Activated CD4-positive, alpha-beta T cell treated with anti-CD3 and anti-CD28 coated beads for 24 hours (primary cell): Measurements from ENCODE around the gene DDX24.
"Not testable (repeated sequence)": the region's sequence is repeated elsewhere in the genome, so short reads cannot be mapped to it uniquely, and the experiment has no call there.

Experiments used
- DNase-seq, 2 donors: peaks; one replicate each; pipeline ENCODE4 v3.0.0-alpha.2; 2020; ENCODE audit warnings: low read depth in 2 of 2

The DDX24 gene

DNA sequence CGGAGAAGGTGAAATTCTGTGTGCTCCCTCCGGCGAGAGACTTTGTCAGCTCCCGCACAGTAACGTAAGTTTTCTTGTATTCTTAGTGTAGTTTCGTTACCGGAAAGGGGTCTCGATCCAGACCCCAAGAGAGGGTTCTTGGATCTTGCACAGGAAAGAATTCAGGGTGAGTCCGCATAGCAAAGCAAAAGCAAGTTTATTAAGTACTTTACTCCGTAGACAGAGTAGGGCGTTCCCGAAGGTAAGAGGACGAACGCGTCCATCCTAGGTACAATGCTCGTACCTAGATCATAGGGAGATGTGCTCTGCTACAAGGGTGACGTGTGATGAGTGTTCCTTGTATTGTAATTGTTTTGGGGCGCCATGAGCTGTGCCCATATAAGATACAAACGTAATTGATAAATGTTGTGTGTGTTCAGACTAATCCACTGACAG lies 401 bp upstream of the DDX24 start:
- no peak for DNase-seq

DNA sequence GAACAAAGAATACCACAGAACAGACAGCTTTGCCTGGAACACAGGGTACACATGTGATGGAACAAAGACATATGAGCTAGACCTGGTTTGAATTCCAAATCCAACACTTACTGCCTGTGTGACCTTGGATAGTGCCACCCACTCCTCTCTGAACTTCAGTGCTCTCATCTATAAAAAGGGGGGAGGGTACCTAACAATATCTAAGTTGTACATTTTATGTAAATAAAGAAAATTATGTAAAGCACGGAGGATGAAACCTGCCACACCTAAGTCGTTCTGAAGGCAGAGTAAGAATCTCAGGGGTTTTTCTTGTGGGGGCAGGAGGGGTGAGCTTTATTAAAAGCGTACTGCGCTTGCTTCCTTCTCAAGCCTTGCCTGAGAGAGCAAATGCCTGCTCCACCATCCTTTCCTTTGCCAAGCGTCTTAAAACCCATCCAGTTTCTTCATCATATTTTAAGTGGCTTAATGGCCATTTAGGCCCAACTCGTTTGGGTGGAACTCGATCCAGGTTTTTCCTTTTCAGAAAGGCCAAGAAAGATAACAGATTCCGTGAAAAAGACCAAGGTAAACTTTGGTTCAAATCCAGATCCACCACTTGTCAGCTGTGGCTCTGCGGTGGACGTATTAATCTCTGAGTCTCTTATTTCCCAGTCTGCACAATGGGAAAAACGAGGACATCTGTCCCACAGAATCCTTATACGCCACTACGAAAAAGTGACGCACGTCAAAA lies 946 bp downstream of the DDX24 start:
- no peak for DNase-seq

DNA sequence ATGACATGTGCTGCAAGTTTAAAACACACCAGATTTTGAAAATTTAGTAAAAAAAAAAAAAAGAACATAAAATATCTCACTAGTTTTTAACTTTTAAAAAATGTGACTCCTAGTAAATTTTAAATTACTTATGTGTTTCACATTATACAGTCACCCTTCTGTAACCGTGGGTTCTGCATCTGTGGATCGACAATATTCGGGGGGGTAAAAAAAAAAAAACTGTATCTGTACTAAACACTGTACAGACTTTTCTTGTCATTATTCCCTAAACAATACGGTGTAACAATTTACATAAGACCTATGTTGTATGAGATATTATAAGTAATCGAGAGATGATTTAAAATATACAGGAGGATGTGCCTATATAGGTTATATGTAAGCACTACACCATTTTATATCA lies 3.2 kb downstream of the DDX24 start:
- DNase-seq, result no peak

DNA sequence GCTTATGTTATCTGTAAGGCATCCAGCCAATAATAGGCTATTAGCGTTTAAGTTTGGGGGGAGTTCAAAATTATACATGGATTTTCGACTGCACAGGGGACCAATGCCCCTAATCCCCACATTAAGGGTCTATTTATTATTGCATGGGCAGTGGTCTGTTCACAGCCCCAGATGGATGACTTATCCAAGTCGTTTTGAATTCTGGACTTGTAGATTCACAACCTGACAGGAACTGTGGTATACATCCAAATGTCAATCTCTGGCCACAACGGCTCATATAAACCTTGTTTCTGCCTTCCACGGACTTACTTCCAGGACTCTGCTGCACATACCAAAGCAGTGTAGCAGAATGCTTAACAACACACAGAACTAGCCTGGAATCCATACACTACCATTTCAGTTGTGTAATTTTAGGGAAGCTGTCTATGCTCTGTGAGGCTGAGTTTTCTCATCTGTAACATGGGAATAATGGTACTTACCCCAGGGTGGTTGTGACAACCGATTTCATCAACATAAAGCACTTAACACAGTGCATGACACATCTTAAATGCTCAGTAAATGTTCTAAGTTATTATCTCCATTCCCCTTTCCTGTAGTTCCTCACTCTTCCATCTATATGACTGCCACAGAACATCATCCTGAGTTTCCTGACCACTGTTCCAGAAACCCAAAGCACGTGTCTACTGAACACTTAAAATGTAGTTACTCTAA lies 3.7 kb downstream of the DDX24 start:
- no peak for DNase-seq

DNA sequence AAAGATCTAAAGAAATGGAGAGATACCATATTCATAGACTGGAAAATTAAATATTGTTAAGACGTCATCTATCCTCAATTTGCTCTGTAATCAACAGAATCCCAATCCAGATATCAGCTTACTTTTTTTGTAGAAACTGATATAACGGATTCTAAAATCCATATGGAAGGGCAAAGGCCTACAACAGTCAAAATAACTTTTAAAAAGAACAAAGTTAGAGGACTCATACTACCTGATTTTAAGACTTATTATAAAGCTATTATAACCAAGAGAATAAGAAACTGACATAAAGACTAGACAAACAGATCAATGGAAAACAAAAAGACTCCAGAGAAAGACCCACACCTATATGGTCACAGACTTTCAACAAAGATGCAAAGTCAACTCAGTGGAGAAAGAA lies 6.0 kb downstream of the DDX24 start:
- DNase-seq, result no peak

DNA sequence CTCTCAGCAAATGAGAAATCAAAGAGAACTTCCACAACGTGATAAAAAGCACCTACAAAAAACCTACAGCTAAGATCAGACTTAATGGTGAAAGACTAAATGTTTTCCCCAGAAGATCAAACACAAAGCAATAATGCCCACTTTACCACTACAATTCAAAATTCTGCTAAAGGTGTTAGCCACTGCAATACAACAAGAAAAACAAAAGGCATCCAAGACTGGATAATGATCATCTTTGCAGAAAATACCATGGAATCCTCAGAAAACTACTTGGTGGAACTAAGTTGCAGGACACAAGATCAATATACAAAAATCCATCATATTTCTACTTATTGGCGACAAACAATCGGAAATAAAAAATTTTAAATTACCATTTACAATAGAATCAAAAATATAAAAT lies 6.5 kb downstream of the DDX24 start:
- DNase-seq, result no peak

DNA sequence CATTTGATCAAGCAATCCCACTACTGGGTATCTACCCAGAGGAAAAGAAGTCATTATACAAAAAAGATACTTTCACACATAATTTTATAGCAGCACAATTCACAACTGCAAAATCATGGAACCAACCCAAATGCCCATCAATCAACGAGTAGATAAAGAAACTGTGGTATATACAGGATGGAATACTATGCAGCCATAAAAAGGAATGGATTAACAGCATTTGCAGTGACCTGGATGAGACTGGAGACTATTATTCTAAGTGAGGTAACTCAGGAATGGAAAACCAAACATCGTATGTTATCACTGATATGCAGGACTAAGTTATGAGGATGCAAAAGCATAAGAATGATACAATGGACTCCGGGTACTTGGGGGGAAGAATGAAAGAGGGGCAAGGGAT lies 8.9 kb downstream of the DDX24 start:
- DNase-seq, result not testable (repeated sequence)

DNA sequence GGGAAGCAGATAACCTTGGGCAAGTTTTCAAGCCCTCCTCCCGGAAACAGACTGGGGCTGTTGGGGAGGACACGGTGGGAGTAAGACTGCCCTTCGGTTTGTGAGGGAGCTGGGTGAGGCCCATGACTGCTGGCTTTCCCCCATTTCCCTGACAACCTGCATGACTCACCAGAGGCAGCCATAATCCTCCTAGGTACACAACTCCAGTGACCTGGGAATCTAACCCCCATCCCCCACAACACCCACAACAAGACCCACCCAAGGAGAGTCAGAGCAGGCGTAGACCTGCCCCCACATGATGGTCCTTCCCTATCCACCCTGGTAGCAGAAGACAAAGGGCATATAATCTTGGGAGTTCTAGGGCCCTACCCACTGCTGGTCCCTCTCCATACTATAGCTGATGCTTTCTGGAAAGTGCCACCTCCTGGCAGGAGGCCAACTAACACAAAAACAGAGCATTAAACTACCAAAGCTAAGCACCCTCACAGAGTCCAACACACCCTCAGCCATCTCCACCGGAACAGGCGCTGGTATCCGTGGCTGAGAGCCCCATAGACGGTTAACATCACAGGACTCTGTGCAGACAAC lies 14.8 kb downstream of the DDX24 start:
- DNase-seq, result no peak

DNA sequence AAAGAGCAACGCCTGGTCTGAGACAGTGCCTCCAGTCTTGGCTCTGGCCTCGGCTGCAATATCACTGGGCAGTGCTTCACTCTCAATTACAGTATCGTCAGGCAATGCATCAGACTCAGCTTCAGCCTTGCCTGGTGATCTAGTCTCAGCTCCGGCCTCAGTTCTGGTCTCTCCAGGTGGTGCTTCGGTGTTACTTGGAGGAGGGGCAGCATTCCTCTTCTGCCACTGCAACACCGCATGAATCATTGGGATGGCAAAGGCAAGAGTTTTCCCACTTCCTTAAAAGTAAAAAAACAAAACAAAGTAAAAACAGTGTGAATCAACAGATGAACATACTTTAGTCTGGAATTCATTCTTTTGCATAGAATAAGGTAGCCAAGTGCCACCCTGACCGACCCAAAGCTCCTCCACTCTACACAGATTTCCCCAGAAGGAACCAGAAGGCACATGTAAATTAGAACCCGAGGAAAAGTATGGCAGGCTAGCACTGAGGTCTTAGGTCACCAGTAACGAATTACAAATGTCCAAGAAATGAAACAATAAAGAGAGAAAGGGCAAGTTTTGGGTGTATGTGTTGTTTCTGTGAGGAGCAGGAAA lies 18.6 kb downstream of the DDX24 start:
- no peak for DNase-seq

DNA sequence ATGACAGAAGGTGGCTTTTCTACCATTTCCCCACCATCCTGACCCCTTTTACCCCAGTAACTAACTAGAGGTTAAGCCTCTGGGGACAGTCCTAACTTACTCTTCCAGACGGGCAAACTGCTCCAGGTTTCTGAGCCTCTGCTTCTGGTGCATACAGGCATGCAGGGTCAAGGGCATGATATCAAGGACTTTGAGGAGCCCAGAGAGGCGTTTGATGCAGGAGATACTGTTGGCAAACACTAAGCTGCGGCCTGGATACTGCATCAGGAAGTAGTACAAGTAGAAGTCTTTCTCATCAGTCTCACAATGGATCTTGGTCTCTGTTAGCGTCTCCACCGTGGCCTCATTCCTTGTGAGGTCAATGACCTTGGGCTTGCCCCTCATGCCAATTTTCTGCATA lies 21.0 kb downstream of the DDX24 start:
- DNase-seq, result no peak

DNA sequence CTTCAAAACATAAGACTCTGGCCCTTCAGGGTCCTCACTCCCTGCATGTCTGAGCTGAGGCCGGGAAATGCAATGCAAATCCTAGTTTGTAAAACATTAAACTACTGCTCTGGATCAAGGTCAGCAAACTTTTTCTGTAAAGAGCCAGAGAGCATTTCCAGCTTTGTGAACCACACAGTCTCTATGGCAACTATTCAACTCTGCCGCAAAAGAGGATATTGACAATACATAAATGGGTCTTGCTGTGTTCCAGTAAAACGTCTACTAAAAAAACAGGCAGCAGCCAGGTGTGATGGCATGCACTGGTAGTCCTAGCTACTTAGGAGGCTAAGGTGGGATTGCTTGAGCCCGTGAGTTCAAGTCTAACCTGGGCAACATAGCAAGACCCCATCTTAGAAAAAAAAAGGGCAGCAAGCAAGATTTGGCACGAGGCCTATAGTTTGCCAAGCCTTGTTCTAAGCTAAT lies 22.3 kb downstream of the DDX24 start:
- DNase-seq, result no peak

DNA sequence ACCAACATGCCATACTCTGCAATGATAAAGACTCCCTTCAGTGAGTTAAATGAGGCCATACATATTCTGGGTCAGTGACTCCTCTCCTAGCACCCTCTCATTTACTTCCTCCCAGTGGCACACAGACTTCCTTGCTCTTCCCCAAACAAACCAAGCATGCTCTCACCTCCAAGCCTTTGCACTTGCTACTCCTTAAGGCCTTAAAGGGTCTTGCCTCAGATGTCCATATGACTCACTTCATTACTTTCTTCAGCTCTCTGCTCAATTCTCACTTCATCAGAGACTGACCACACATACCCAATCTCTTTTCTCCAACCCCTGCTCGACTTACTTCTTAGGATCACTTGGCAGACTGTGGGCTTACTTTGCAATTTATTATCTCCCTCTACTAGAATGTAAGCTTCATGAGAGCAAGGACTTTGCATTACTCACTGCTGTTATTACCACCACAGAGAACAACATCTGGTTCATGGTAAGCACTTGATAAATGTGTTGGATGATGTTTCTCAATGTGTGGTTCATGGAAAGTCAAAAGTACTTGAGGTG lies 22.8 kb downstream of the DDX24 start:
- DNase-seq, result no peak

DNA sequence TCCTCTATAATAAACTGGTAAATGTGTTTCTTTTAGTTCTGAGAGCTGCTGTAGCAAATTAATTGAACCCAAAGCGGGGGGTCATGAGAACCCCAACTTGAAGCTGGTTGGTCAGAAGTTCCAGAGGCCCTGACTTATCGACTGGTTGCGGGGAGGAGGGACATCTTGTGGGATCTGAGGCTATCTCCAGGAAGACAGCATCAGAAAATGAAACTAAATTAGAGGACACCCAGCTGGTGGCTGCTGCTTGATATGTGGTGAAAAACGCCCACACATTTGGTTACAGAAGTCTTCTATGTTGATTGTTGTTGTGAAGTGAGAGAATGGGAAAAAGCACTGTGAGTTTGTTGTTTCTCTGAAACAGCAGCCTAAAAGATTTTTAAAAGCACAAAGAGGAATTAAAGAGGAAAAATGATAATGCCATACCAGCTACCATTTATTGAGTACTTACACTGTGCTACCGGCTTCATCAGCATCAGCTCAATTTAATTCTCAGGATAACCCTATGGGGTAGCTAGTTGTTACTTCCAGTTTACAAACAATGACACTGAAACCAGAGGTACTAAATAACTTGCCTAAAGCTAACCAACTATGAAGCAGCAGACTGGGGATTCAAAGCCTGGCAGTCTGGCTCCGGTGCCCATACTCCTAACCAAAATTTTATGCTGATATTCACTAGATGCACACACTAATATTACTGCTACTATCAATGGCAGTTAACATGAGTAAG lies 24.3 kb downstream of the DDX24 start:
- DNase-seq, result no peak

DNA sequence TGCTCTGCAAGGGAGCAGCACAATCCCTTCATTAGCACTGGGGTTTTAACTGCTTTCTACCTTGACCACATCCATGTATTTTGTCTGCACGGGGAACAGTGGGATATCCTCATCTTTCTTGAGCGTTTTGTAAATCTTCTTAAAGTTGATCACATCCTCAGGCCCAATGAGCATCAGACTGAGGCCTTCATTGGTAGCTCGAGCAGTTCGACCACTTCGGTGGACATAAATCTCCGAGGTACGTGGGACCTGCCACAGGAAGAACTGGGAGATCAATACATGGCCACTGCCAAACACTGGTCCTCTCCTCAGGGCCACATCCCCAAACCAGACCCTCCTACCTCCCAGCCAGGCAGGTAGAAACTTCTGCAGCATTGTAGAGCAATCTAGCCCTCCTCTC lies 26.1 kb downstream of the DDX24 start:
- DNase-seq, result no peak

DNA sequence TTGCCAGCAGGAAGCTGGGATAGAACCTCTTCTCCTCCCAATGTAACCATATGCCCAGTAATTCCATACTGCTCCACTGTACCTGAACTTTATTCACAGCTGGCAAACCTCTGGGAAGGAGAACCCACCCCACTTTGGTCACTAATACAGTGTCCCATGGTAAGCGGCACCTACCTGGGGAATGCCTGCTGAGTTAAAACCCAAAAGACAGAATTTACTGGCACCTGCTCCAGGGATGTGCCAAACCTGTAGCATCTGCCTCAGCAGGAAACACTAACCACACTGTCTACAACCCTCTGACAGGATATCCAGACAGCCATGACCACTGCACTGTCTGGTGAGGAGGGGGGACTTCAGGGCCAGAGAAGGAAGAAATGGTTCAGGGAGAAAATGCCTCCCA lies 26.6 kb downstream of the DDX24 start:
- DNase-seq, result no peak

DNA sequence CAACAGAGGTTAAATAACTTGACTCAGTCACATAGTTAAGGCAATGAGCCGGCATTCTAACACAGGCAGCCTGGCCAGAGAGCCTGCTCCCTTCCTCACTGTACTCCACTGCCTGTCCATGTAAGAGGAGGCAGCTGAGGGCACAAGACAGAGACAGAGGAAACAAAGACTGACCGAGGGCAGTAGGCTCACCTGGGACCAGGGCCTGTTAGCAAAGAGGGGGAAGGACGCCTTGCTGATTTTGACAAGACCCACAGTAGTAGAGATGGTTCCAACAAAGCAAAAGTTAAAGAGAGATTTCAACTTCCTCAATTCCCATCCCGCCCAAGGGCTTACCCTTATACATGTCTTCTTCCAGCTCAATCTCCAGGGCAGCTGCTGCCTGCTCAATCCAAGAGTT lies 28.3 kb downstream of the DDX24 start:
- no peak for DNase-seq

DNA sequence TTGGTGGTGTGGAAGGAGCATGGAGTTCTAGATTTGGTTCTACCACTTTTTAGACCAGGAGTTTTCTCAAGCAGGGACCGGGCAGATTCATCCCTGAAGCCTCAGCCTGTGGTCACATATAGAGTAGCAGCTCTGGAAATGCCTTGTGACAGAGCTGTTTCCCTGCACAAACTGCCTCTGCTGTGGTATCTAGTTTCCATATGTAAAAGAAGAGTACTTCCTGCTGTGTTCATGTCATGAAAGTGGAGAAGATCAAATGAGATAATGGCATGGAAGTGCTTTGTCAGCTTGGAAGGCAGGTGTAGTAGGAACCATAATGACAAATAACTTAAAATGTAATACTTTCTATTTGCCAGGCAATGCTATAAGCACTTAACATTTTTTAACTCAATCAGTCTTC lies 28.8 kb downstream of the DDX24 start:
- no peak for DNase-seq

DNA sequence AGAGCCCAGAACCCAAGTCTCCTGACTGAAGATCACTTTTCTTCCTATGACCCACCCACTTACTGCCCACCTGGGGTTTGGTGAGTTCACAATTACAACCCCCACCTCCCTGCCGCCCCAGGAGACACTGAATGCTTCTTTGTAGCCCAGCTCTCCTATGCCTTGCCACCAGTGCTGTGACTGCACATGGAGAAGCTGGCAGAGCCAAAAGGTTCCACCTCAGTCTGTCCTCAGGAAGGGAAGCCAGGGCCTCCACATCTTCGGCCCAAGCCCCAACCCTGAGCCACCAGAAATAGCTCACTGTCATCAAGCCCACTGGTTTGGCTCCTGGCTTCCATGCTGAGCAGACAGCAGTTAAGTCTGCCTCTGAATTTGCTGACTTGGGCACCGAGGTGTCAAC lies 29.2 kb downstream of the DDX24 start:
- no peak for DNase-seq

DNA sequence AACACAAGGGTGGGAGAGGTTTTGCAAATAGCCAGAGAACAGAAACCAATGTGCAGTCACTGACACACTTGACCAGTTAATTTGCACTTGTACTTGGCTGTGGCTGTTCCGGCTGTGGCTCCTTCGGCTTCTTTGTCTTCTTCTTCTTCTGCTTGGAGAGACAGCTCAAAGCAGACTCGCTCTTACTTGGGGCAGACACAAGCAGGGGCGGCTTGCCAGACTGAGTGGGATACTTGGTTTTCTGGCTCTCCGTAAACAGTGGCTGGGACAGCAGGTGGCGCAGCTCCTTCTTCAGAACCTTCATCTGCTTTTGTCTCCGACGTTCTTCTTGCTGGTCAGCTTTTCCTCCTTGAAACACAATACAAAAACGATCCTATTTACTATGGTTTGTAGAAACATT lies 29.9 kb downstream of the DDX24 start:
- no peak for DNase-seq

DNA sequence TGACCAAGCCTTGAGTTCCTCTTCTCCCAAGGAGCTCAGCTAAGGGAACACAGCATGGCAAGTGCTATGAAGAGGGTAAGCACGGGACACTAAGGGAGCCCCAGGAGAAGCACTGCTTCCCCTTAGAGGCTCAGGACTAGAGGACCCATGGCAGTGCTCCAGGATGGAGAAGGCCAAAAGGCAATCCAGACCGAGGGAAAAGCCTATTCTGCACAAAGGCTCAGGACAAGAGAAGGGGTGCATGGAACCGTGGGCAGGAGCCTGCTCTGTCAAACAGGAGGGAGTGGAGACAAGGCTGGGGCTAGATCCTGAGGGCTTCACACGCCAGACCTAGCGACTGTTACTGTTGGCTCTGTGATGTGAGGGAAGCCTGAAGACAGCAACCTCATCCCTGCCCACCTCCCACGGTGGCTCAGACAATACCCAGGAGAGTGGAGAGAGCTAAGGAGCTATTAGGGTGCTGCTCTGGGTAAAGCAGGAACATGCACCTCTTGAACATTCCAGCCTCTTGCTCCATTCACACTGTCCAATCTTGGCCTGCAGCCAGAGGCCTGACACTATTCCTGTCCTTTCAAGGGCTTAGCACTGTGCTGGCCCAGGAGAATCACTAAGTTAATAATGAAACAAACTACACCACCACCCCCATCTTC lies 30.6 kb downstream of the DDX24 start:
- no peak for DNase-seq

DNA sequence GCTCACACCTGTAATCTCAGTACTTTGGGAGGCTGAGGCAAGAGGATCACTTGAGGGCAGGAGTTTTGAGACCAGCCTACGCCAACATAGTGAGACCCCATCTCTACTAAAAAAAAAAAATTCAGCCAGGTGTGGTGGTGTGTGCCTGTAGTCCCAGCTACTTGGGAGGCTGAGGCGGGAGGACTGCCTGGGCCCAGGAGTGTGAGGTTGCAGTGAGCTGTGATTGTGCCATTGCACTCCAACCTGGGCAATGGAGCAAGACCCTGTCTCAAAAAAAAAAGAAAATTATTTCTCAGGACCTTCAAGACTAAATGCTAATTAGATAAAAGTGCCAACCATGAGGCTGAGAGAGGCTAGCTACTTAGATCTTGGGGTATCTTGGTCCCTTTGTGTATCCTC lies 31.4 kb downstream of the DDX24 start:
- DNase-seq, result no peak
